ENCODE data around the gene RTN1.

RTN1 gene

GRCh38 chr14:59739794-59740193, 130.8 kb downstream of the RTN1 start:
- Mint-ChIP-seq H3K27me3 (peaks cover 3% of the 10 kb centered on the region), H3K4me1 (ENCODE audit: low read depth) (no peaks in the 10 kb centered on the region), H3K36me3 (ENCODE audit: low read depth) (no peaks in the 10 kb centered on the region), H3K9me3 (peaks cover 10% of the 10 kb centered on the region), H3K27ac (no peak overlapping the region), H3K4me3 (no peak overlapping the region)
- DNase-seq, result no peak

- Mint-ChIP-seq H3K4me1 (ENCODE audit: low read depth) (no peaks in the 10 kb centered on the region), H3K9me3 (no peaks in the 10 kb centered on the region), H3K36me3 (ENCODE audit: low read depth) (no peaks in the 10 kb centered on the region), H3K4me3 (no peak overlapping the region), H3K27me3 (peaks cover 3% of the 10 kb centered on the region), H3K27ac (no peak overlapping the region)
- DNase-seq, result no peak
Measured at GRCh38 chr14:59728304-59728703, 142.3 kb downstream of the RTN1 start.

- Mint-ChIP-seq H3K9me3 (no peaks in the 10 kb centered on the region), H3K4me1 (ENCODE audit: low read depth) (no peaks in the 10 kb centered on the region), H3K27me3 (peaks cover 5% of the 10 kb centered on the region), H3K36me3 (ENCODE audit: low read depth) (no peaks in the 10 kb centered on the region), H3K27ac (no peak overlapping the region), H3K4me3 (no peak overlapping the region)
- no peak for DNase-seq
Measured at GRCh38 chr14:59727073-59727661, 143.4 kb downstream of the RTN1 start.

- no peak overlapping the region for H3K27ac Mint-ChIP-seq
- no peaks in the 10 kb centered on the region for H3K4me1 Mint-ChIP-seq (ENCODE audit: low read depth)
- DNase-seq, result no peak
- H3K9me3 Mint-ChIP-seq, result no peaks in the 10 kb centered on the region
- H3K27me3 Mint-ChIP-seq, result peaks cover 8% of the 10 kb centered on the region
- no peaks in the 10 kb centered on the region for H3K36me3 Mint-ChIP-seq (ENCODE audit: low read depth)
- no peak overlapping the region for H3K4me3 Mint-ChIP-seq
Measured at GRCh38 chr14:59711080-59711479, 159.5 kb downstream of the RTN1 start.

- DNase-seq, result no peak
- Mint-ChIP-seq H3K27me3 (peaks cover 12% of the 10 kb centered on the region), H3K27ac (no peak overlapping the region), H3K4me3 (no peak overlapping the region), H3K4me1 (ENCODE audit: low read depth) (no peaks in the 10 kb centered on the region), H3K36me3 (ENCODE audit: low read depth) (no peaks in the 10 kb centered on the region), H3K9me3 (no peaks in the 10 kb centered on the region)
Measured at GRCh38 chr14:59707778-59708561, 162.6 kb downstream of the RTN1 start.

GRCh38 chr14:59705866-59706265, 164.7 kb downstream of the RTN1 start:
- Mint-ChIP-seq H3K4me3 (no peak overlapping the region), H3K27me3 (peaks cover 14% of the 10 kb centered on the region), H3K27ac (no peak overlapping the region), H3K36me3 (ENCODE audit: low read depth) (no peaks in the 10 kb centered on the region), H3K9me3 (no peaks in the 10 kb centered on the region), H3K4me1 (ENCODE audit: low read depth) (no peaks in the 10 kb centered on the region)
- DNase-seq, result no peak

- Mint-ChIP-seq H3K4me3 (no peak overlapping the region), H3K36me3 (ENCODE audit: low read depth) (no peaks in the 10 kb centered on the region), H3K9me3 (no peaks in the 10 kb centered on the region), H3K27ac (no peak overlapping the region), H3K4me1 (ENCODE audit: low read depth) (no peaks in the 10 kb centered on the region), H3K27me3 (peaks cover 12% of the 10 kb centered on the region)
- DNase-seq, result no peak
Measured at GRCh38 chr14:59705245-59705644, 165.3 kb downstream of the RTN1 start.

- no peak overlapping the region for H3K4me3 Mint-ChIP-seq
- H3K36me3 Mint-ChIP-seq (ENCODE audit: low read depth), result no peaks in the 10 kb centered on the region
- peaks cover 11% of the 10 kb centered on the region for H3K27me3 Mint-ChIP-seq
- H3K9me3 Mint-ChIP-seq, result no peaks in the 10 kb centered on the region
- no peaks in the 10 kb centered on the region for H3K4me1 Mint-ChIP-seq (ENCODE audit: low read depth)
- DNase-seq, result no peak
- no peak overlapping the region for H3K27ac Mint-ChIP-seq
Measured at GRCh38 chr14:59704054-59704645, 166.4 kb downstream of the RTN1 start.

GRCh38 chr14:59699442-59699841, 171.1 kb downstream of the RTN1 start:
- DNase-seq, result no peak
- no peaks in the 10 kb centered on the region for H3K4me1 Mint-ChIP-seq (ENCODE audit: low read depth)
- no peaks in the 10 kb centered on the region for H3K9me3 Mint-ChIP-seq
- H3K36me3 Mint-ChIP-seq (ENCODE audit: low read depth), result no peaks in the 10 kb centered on the region
- no peak overlapping the region for H3K27ac Mint-ChIP-seq
- H3K4me3 Mint-ChIP-seq, result no peak overlapping the region
- peaks cover 7% of the 10 kb centered on the region for H3K27me3 Mint-ChIP-seq

GRCh38 chr14:59698793-59699192, 171.8 kb downstream of the RTN1 start:
- no peaks in the 10 kb centered on the region for H3K9me3 Mint-ChIP-seq
- H3K27ac Mint-ChIP-seq, result no peak overlapping the region
- no peaks in the 10 kb centered on the region for H3K4me1 Mint-ChIP-seq (ENCODE audit: low read depth)
- no peak overlapping the region for H3K4me3 Mint-ChIP-seq
- DNase-seq, result no peak
- H3K27me3 Mint-ChIP-seq, result peaks cover 5% of the 10 kb centered on the region
- H3K36me3 Mint-ChIP-seq (ENCODE audit: low read depth), result no peaks in the 10 kb centered on the region

- Mint-ChIP-seq H3K36me3 (ENCODE audit: low read depth) (no peaks in the 10 kb centered on the region), H3K9me3 (no peaks in the 10 kb centered on the region), H3K27ac (no peak overlapping the region), H3K4me1 (ENCODE audit: low read depth) (no peaks in the 10 kb centered on the region), H3K4me3 (no peak overlapping the region), H3K27me3 (peaks cover 3% of the 10 kb centered on the region)
- no peak for DNase-seq
Measured at GRCh38 chr14:59695198-59695597, 175.4 kb downstream of the RTN1 start.

GRCh38 chr14:59691266-59691665, 179.3 kb downstream of the RTN1 start:
- no peaks in the 10 kb centered on the region for H3K4me1 Mint-ChIP-seq (ENCODE audit: low read depth)
- H3K27ac Mint-ChIP-seq, result no peak overlapping the region
- peaks cover 27% of the 10 kb centered on the region for H3K27me3 Mint-ChIP-seq
- no peaks in the 10 kb centered on the region for H3K36me3 Mint-ChIP-seq (ENCODE audit: low read depth)
- H3K4me3 Mint-ChIP-seq, result no peak overlapping the region
- no peak for DNase-seq
- H3K9me3 Mint-ChIP-seq, result no peaks in the 10 kb centered on the region

- Mint-ChIP-seq H3K9me3 (no peaks in the 10 kb centered on the region), H3K36me3 (ENCODE audit: low read depth) (no peaks in the 10 kb centered on the region), H3K4me3 (no peak overlapping the region), H3K27ac (no peak overlapping the region), H3K27me3 (peaks cover 30% of the 10 kb centered on the region), H3K4me1 (ENCODE audit: low read depth) (no peaks in the 10 kb centered on the region)
- no peak for DNase-seq
Measured at GRCh38 chr14:59690426-59690825, 180.2 kb downstream of the RTN1 start.

- no peak overlapping the region for H3K27ac Mint-ChIP-seq
- H3K27me3 Mint-ChIP-seq, result peaks cover 29% of the 10 kb centered on the region
- no peaks in the 10 kb centered on the region for H3K9me3 Mint-ChIP-seq
Measured at GRCh38 chr14:59688224-59689170, 182.1 kb downstream of the RTN1 start.

More at GRCh38 chr14:59688224-59689170, 182.1 kb downstream of the RTN1 start:
- peak; percentile 35 for DNase-seq
- Mint-ChIP-seq H3K4me1 (ENCODE audit: low read depth) (no peaks in the 10 kb centered on the region), H3K4me3 (no peak overlapping the region), H3K36me3 (ENCODE audit: low read depth) (no peaks in the 10 kb centered on the region)

All from activated T-cell treated with anti-CD3 and anti-CD28 coated beads, Interleukin-2, amount 50 U/mL, for 24 hours (primary cell).